K562 (cell line): ENCODE measurements around the gene TRMT44. TPM values are rescaled to one million over a fixed set of nuclear protein-coding genes. Genes with fewer than 3 reads are reported as not detected.

Experiments
- ATAC-seq: fragments of 200-7000 bp; cut with Tn5 transposase; 3 replicates; pipeline ENCODE4 v1.9.1; 2020; ENCODE audit warnings: moderate library complexity
- BruUV-seq: library from RNA; stranded (reverse); fragments of 400-500 nt; replicated peaks from 2 replicates; lab custom pipeline; 2021; lab: Mats Ljungman, UMichigan
- CTCF ChIA-PET: fragments of 300-600 bp; formaldehyde crosslinking; extraction: SDS; loops from one replicate; lab custom pipeline; 2021; ENCODE audit warnings: low intra/inter-chr PET ratio; lab: Yijun Ruan, JAX
- POLR2A ChIA-PET: fragments of 300-600, 350-650 bp; sonication (Branson Sonifier 250); formaldehyde crosslinking; extraction: SDS; loops from one replicate; lab custom pipeline; 2021; ENCODE audit warnings: antibody characterized with exemption, inconsistent platforms; lab: Yijun Ruan, JAX
- DNase-seq, 4 experiments: peaks; one replicate each; pipeline versions ENCODE4 v3.0.0 to v3.0.0-alpha.2; 2011 to 2018; ENCODE audit warnings: low spot score in 3 of 4, mixed read lengths in 3 of 4; ENCODE audit errors: extremely low read depth in 1 of 4
- FAIRE-seq: peaks from 2 replicates; lab custom pipeline; 2011; peaks lifted over from hg19 to GRCh38; lab: Jason Lieb, UNC
- H2AFZ ChIP-seq: 2 replicates; pipeline ENCODE4 v1.6.0; 2011; ENCODE audit warnings: low read depth, low read length, control low read depth, inconsistent platforms
- H3K27ac ChIP-seq: fragments of 200-600 bp; 3 replicates; pipeline ENCODE4 v1.8.0; 2011; ENCODE audit warnings: low read depth, mild to moderate bottlenecking, control low read depth, inconsistent platforms, low read length, moderate library complexity, mixed read lengths; ENCODE audit errors: extremely low read depth
- H3K27me3 ChIP-seq, 2 experiments: fragments of 300-600 bp in 1 of 2; 2 replicates in 1 of 2; 3 replicates in 1 of 2; pipeline versions ENCODE4 v1.6.0 to v1.8.0; 2011; ENCODE audit warnings: inconsistent platforms in 2 of 2, low read length in 2 of 2, mild to moderate bottlenecking in 1 of 2, mixed read lengths in 1 of 2, moderate library complexity in 1 of 2; ENCODE audit not compliant: control insufficient read depth in 2 of 2, insufficient read depth in 2 of 2
- H3K36me3 ChIP-seq: fragments of 300-600 bp; 3 replicates; pipeline ENCODE4 v1.8.0; 2011; ENCODE audit warnings: mild to moderate bottlenecking, low read length, inconsistent platforms; ENCODE audit not compliant: control insufficient read depth, insufficient read depth
- H3K4me1 ChIP-seq, 2 experiments: fragments of 200-600 bp in 1 of 2; replicated peaks in 1 of 2; 2 replicates in 1 of 2; 3 replicates in 1 of 2; pipeline versions ENCODE4 v1.5.1 to v1.8.0; 2011; ENCODE audit warnings: inconsistent platforms in 2 of 2, low read length in 2 of 2, mild to moderate bottlenecking in 1 of 2, mixed read lengths in 1 of 2, moderate library complexity in 1 of 2; ENCODE audit not compliant: control insufficient read depth in 2 of 2, insufficient read depth in 2 of 2
- H3K4me2 ChIP-seq: 2 replicates; pipeline ENCODE4 v1.6.1; 2011; ENCODE audit warnings: low read length, control low read depth, inconsistent platforms, mixed read lengths; ENCODE audit not compliant: insufficient read depth
- H3K4me3 ChIP-seq: fragments of 200-600 bp; sonication (generic), shearing (Covaris generic); 2 replicates; pipeline ENCODE4 v1.5.1; 2016; ENCODE audit warnings: control low read depth, inconsistent platforms
- H3K79me2 ChIP-seq: fragments of 200-600 bp; 3 replicates; pipeline ENCODE4 v1.8.0; 2011; ENCODE audit warnings: low read length, inconsistent platforms; ENCODE audit not compliant: control insufficient read depth, insufficient read depth
- H3K9ac ChIP-seq, 2 experiments: 2 replicates each; pipeline versions ENCODE4 v1.6.0 to v1.6.1; 2011; ENCODE audit warnings: low read depth in 2 of 2, low read length in 2 of 2, control low read depth in 1 of 2, inconsistent platforms in 1 of 2, mild to moderate bottlenecking in 1 of 2, mixed read lengths in 1 of 2; ENCODE audit not compliant: insufficient read depth in 1 of 2
- H3K9me1 ChIP-seq: one replicate; pipeline ENCODE4 v1.6.0; 2011; ENCODE audit warnings: inconsistent platforms, mild to moderate bottlenecking, low read length, moderate library complexity; ENCODE audit not compliant: control insufficient read depth, insufficient read depth
- H3K9me3 ChIP-seq: replicated peaks from 2 replicates; pipeline ENCODE4 v1.5.1; 2011; ENCODE audit warnings: low read depth, low read length, inconsistent platforms; ENCODE audit not compliant: control insufficient read depth, insufficient read depth
- H4K20me1 ChIP-seq: replicated peaks from 2 replicates; pipeline ENCODE4 v1.6.1; 2011; ENCODE audit warnings: low read length, inconsistent platforms, mixed read lengths; ENCODE audit not compliant: control insufficient read depth, insufficient read depth
- FOS ChIP-seq: IDR thresholded peaks from 3 replicates; pipeline ENCODE4 v1.6.1; 2011; ENCODE audit not compliant: insufficient read length; ENCODE audit errors: extremely low read depth
- FOSL1 ChIP-seq: fragments of 200-800 bp; sonication (Bioruptor generic); conservative IDR thresholded peaks from 2 replicates; pipeline ENCODE4 v1.6.1; 2016; ENCODE audit warnings: missing genetic modification characterization, missing compliant biosample characterization
- HSF4 ChIP-seq: fragments of 250-450 bp; sonication (Bioruptor Pico); IDR thresholded peaks from 2 replicates; pipeline ENCODE4 v2.1.2; 2022; ENCODE audit warnings: mild to moderate bottlenecking, moderate library complexity, borderline replicate concordance
- MTA2 ChIP-seq: fragments of 450-650 bp; IDR thresholded peaks from 2 replicates; pipeline ENCODE4 v1.6.1; 2016; ENCODE audit warnings: low read depth
- RBM34 ChIP-seq: fragments of 200-400 bp; formaldehyde crosslinking; IDR thresholded peaks from 2 replicates; pipeline ENCODE4 v1.6.1; 2018; ENCODE audit warnings: low read length, borderline replicate concordance; ENCODE audit not compliant: insufficient read depth
- SUPT5H ChIP-seq: fragments of 450-650 bp; IDR thresholded peaks from 2 replicates; pipeline ENCODE4 v1.6.1; 2016
- TAF1 ChIP-seq: IDR thresholded peaks from 2 replicates; pipeline ENCODE4 v1.6.1; 2011; ENCODE audit warnings: mild to moderate bottlenecking, low read length, moderate library complexity; ENCODE audit not compliant: insufficient read depth, control insufficient read depth, severe bottlenecking; ENCODE audit errors: extremely low read depth
- TEAD4 ChIP-seq, 2 experiments: sonication (generic) in 1 of 2; formaldehyde crosslinking in 1 of 2; IDR thresholded peaks; 2 replicates each; pipeline versions ENCODE4 v1.6.1 to v1.8.0; 2012 to 2022; ENCODE audit warnings: borderline replicate concordance in 1 of 2, inconsistent platforms in 1 of 2, low read length in 1 of 2, mild to moderate bottlenecking in 1 of 2, missing genetic modification reagents in 1 of 2
- ZNF274 ChIP-seq: IDR thresholded peaks from 2 replicates; pipeline ENCODE4 v1.6.1; 2011; ENCODE audit warnings: low read depth, mild to moderate bottlenecking, low read length, moderate library complexity, borderline replicate concordance
- ZNF699 ChIP-seq: fragments of 250-450 bp; sonication (Bioruptor Pico); IDR thresholded peaks from 2 replicates; pipeline ENCODE4 v1.8.0; 2021; ENCODE audit warnings: mild to moderate bottlenecking, moderate library complexity; ENCODE audit not compliant: insufficient replicate concordance
- WGBS: fragments of 100-300 bp; shearing (Covaris generic); methylation state at CpG from one replicate; pipeline ENCODE4 v1.1.6; 2016; ENCODE audit warnings: low coverage, mixed read lengths; ENCODE audit not compliant: insufficient coverage; ENCODE audit errors: missing lambda C conversion rate; 5-methylcytosine and 5-hydroxymethylcytosine counted together
- in situ Hi-C: fragments of 300-500 bp; cut with MboI; formaldehyde crosslinking; loops from 4 replicates; pipeline ENCODE4 v1.15.0; 2018; ENCODE audit warnings: inconsistent platforms, mixed read lengths
- intact Hi-C: fragments of 100-400 bp; cut with micrococcal nuclease; formaldehyde crosslinking; loops from 2 replicates; pipeline ENCODE4 v1.14.2; 2022
- polyA plus RNA-seq, 8 experiments: library from polyadenylated mRNA; depleted of rRNA in 4 of 8; stranded (reverse) in 5 of 8; unstranded in 3 of 8; fragments of >200 nt; fragmentation: Nextera tagmentation in 2 of 8; fragmentation: Illumina TruSeq in 1 of 8; extraction: Ambion mirVana in 2 of 8; extraction: Trizol in 1 of 8; gene quantifications; 2 replicates each; pipeline versions ENCODE4 v1.2.1 to v1.2.3, GENCODE V29; 2011 to 2014; ENCODE audit warnings: inconsistent platforms in 1 of 8, missing spikeins in 1 of 8
- total RNA-seq, 7 experiments: library from RNA; depleted of rRNA in 6 of 7; stranded (reverse); fragments of >200 nt in 6 of 7; fragmentation: Illumina TruSeq in 2 of 7; extraction: Trizol in 2 of 7; gene quantifications; 2 replicates each; pipeline versions ENCODE4 v1.2.1 to v1.2.3, GENCODE V29; 2011 to 2021; ENCODE audit warnings: low replicate concordance in 1 of 7
- TF ChIP-seq, protein P1 (sequence below): fragments of 250-450 bp; sonication (Bioruptor Pico); IDR thresholded peaks from 2 replicates; pipeline ENCODE4 v1.9.0; 2021; ENCODE audit warnings: mild to moderate bottlenecking
- TF ChIP-seq, protein P2 (sequence below): fragments of 450-650 bp; IDR thresholded peaks from 2 replicates; pipeline ENCODE4 v1.6.1; 2018; ENCODE audit warnings: mild to moderate bottlenecking, low read depth; ENCODE audit not compliant: partially characterized antibody
- TF ChIP-seq, protein P3 (sequence below): fragments of 450-650 bp; formaldehyde crosslinking; IDR thresholded peaks from 2 replicates; pipeline ENCODE4 v1.4.0; 2022; ENCODE audit warnings: missing genetic modification characterization

The TRMT44 gene
- total and polyA plus RNA-seq, 9 of the 15 experiments (the other 6 are each of a cell fraction or from before 2014, with no cell fraction given) = 1.2 to 18.6 (median 10.0) TPM

DNA sequence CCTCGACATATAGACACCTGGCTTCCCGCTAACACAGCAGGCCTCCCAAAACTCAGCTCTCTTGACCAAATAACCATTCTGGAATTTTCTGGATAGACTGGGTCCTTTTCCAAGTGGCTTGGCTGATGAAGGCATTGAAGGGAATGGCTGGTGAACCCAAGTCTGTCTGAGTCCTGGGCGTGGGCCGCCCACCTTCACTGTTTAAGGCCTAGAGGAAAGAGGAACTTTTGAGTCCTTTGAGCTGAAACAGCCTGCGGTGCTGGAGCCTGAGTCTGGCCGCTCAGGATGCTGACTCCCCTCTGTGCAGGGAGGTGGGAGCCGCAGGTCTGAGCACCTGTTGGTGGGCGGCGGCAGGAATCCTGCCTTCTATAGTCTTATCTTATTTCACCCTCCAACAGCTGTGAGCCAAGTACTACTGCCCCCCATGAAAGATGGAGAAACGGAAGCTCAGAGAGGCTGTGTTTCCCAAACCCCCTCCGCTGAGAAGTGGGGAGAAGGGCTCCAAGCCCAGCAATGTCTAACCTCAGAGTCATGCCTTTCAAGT is 23.4 kb upstream of the TRMT44 start:
- CTCF ChIA-PET = no interaction called here
- TF ChIP-seq RBM34 (no peak), FOSL1 (tag) (no peak), HSF4 (CRISPR knock-in tag) (no peak), TAF1 (no peak), FOS (no peak), TEAD4 (IDR thresholded peaks at IDR 0.05; ENCODE audit: low read length) (no peak), TEAD4 (CRISPR knock-in tag; IDR thresholded peaks at IDR 0.05; ENCODE audit: borderline replicate concordance) (no peak), MTA2 (no peak), ZNF699 (no peak), ZNF274 (no peak), SUPT5H (no peak)
- TF ChIP-seq, protein P1, sequence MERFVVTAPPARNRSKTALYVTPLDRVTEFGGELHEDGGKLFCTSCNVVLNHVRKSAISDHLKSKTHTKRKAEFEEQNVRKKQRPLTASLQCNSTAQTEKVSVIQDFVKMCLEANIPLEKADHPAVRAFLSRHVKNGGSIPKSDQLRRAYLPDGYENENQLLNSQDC (CRISPR knock-in tag) = no peak
- TF ChIP-seq, protein P2, sequence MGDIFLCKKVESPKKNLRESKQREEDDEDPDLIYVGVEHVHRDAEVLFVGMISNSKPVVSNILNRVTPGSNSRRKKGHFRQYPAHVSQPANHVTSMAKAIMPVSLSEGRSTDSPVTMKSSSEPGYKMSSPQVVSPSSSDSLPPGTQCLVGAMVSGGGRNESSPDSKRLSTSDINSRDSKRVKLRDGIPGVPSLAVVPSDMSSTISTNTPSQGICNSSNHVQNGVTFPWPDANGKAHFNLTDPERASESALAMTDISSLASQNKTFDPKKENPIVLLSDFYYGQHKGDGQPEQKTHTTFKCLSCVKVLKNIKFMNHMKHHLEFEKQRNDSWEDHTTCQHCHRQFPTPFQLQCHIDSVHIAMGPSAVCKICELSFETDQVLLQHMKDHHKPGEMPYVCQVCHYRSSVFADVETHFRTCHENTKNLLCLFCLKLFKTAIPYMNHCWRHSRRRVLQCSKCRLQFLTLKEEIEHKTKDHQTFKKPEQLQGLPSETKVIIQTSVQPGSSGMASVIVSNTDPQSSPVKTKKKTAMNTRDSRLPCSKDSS = no peak
- TF ChIP-seq, protein P3, sequence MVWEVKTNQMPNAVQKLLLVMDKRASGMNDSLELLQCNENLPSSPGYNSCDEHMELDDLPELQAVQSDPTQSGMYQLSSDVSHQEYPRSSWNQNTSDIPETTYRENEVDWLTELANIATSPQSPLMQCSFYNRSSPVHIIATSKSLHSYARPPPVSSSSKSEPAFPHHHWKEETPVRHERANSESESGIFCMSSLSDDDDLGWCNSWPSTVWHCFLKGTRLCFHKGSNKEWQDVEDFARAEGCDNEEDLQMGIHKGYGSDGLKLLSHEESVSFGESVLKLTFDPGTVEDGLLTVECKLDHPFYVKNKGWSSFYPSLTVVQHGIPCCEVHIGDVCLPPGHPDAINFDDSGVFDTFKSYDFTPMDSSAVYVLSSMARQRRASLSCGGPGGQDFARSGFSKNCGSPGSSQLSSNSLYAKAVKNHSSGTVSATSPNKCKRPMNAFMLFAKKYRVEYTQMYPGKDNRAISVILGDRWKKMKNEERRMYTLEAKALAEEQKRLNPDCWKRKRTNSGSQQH (CRISPR knock-in tag) = no peak

More for the DNA sequence above, 23.4 kb upstream of the TRMT44 start:
- in situ Hi-C loops = no loop called here
- peaks cover 3% of the 10 kb centered on the region; the same call in 1 of the 3 replicates for H3K36me3 ChIP-seq
- H2AFZ ChIP-seq = no peak overlapping the region
- POLR2A ChIA-PET = interaction anchor here (0.5 to 0.8 kb wide), 2 partner anchors 8 to 662 kb away, joined by 3 read pairs; no protein-coding TSS in a partner anchor
- no peaks in the 10 kb centered on the region for H3K9me1 ChIP-seq
- no peak overlapping the region for H3K4me2 ChIP-seq
- no peak overlapping the region for H3K4me3 ChIP-seq
- no peaks in the 10 kb centered on the region for H3K79me2 ChIP-seq
- intact Hi-C loops = no loop called here
- BruUV-seq = no TSS peak
- no peak overlapping the region for H3K27ac ChIP-seq
- H4K20me1 ChIP-seq = no peaks in the 10 kb centered on the region; the same call in 1 of the 2 replicates
- H3K9me3 ChIP-seq = no peaks in the 10 kb centered on the region
- DNase-seq (no peak), ATAC-seq (no peak), FAIRE-seq (no peak)
- H3K4me1 ChIP-seq = peaks cover 13 to 17% of the 10 kb centered on the region in 2 experiments; a peak in 4 of 5 replicates
- 50% methylated on average over 11 of the region's 11 CpGs for WGBS
- no peak overlapping the region for H3K9ac ChIP-seq
- H3K27me3 ChIP-seq = no peaks in the 10 kb centered on the region
